Measurements from ENCODE around the gene OR51S1.

DNA sequence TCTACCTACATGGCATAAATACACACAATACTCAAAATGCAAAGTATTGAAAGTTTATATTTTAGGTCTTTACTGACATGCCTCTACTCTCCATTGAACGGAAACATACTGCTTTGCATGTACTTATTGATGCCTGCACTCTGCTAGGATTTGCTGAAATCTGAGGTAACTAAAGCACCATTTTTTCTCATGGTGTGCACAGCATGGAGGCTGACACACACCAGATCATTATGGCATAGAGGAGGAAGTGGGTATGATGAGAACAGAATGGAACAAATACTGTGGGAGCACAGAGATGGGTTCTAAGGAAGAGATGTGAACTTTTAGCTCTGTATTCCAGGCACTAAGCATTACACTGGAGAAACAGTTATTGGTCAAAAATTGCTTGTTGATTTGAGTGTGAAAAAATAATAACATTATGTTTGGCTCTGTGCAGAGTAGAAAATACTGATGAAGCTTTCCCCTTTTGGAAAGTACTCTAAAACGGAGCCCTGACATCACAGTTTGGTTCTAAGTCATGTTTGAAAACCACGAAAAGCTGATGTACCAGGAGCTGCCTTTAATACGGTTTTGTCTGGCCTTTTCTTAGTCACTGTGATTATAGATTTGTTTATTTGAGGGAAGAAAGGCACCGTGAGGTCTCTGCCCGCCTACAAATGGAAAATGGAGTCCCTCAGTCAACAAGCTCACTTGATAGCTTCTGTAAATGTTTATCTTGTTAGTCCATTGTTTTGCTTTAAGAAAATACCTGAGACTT is 50.4 kb downstream of the OR51S1 start:
- TF ChIP-seq POLR2A (IDR thresholded peaks at IDR 0.05; ENCODE audit: low read length) (no peak), GATA1 (IDR thresholded peaks at IDR 0.05; ENCODE audit: low read depth, low read length) (no peak)
